Adipocyte (in vitro differentiated cells): ENCODE measurements around the gene MPND.

Source experiments
- DNase-seq: peaks from one replicate; pipeline ENCODE4 v3.0.0-alpha.2; 2015; ENCODE audit warnings: low read depth
- H3K27me3 ChIP-seq: replicated peaks from 2 replicates; pipeline ENCODE4 v1.7.0; 2013; ENCODE audit warnings: mild to moderate bottlenecking, low read length, moderate library complexity; ENCODE audit not compliant: control insufficient read depth, insufficient read depth
- H3K36me3 ChIP-seq: 2 replicates; pipeline ENCODE4 v1.7.0; 2013; ENCODE audit warnings: low read length, mild to moderate bottlenecking, moderate library complexity; ENCODE audit not compliant: control insufficient read depth, insufficient read depth, severe bottlenecking
- H3K4me1 ChIP-seq: 2 replicates; pipeline ENCODE4 v1.7.0; 2013; ENCODE audit warnings: mild to moderate bottlenecking, low read length, moderate library complexity; ENCODE audit not compliant: control insufficient read depth, insufficient read depth
- H3K4me3 ChIP-seq: 2 replicates; pipeline ENCODE4 v1.7.0; 2013; ENCODE audit warnings: mild to moderate bottlenecking, low read length, moderate library complexity
- H3K9ac ChIP-seq: 2 replicates; pipeline ENCODE4 v1.7.0; 2013; ENCODE audit warnings: mild to moderate bottlenecking, low read length, moderate library complexity
- H3K9me3 ChIP-seq: 2 replicates; pipeline ENCODE4 v1.7.0; 2013; ENCODE audit warnings: mild to moderate bottlenecking, low read length, moderate library complexity; ENCODE audit not compliant: control insufficient read depth

The MPND gene

DNA sequence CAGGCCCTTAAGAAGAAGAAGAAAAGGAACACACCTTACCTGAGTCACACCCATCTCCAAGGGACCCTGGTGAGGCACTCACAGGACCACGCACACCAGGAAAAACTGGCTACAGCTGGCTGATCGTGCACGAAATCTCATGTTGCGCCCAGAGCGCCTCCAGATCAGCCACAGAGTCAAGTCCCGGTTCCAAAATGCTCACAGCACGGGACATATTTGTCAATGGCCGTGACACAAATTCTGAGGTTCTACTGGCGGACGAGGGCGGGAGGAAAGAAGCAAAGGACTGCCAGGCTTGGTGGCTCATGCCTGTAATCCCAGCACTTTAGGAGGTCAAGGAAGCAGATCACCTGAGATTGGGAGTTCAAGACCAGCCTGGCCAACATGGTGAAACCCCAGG is 35.5 kb downstream of the MPND start:
- H3K4me3 ChIP-seq: no peak overlapping the region
- H3K27me3 ChIP-seq: no peaks in the 10 kb centered on the region
- H3K4me1 ChIP-seq: peaks cover 40% of the 10 kb centered on the region
- H3K36me3 ChIP-seq: peaks cover 6% of the 10 kb centered on the region
- H3K9ac ChIP-seq: no peak overlapping the region
- no peaks in the 10 kb centered on the region for H3K9me3 ChIP-seq
- no peak for DNase-seq

DNA sequence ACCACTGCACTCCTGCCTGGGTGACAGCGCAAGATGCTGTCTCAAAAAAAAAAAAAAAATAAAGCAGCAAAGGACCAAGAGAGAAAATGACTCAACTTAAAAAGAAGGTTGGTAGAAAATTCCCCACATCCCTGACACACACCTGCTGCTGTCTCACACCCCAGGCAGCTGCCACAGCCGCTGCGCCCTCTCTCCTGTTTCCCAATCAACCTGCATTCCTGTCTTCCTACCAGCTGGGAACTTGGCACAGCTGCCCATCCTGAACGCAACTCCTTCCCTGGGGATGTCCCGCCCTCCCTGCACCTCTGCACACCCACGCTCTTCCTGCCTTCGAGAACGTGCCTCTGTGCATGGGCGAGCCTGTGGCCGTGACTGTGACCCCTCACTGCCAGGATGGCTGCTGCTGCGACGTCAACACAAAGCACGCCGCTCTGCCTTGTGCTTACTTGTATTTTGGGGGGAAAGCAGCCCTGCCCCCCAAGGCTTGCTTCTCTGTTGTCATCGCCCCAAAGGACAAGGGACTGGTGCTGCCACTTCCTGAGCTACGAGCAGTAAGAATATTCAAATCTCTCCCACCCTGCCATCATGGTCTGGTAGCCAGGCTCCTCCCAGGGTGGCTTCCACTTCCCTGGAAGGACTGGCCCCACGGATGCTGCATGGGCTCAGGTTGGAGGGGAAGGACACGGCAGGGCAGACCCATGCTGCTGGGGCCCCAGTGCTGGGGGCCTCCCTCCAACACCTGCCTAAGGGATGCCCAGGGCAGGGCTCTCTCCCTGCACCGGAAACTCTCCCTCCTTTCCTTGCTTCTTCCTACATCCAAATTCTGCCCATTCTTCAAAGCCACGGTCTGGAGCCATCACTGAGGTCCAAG is 36.3 kb downstream of the MPND start:
- H3K9me3 ChIP-seq: no peaks in the 10 kb centered on the region
- H3K4me1 ChIP-seq: peaks cover 34% of the 10 kb centered on the region
- H3K9ac ChIP-seq: no peak overlapping the region

DNA sequence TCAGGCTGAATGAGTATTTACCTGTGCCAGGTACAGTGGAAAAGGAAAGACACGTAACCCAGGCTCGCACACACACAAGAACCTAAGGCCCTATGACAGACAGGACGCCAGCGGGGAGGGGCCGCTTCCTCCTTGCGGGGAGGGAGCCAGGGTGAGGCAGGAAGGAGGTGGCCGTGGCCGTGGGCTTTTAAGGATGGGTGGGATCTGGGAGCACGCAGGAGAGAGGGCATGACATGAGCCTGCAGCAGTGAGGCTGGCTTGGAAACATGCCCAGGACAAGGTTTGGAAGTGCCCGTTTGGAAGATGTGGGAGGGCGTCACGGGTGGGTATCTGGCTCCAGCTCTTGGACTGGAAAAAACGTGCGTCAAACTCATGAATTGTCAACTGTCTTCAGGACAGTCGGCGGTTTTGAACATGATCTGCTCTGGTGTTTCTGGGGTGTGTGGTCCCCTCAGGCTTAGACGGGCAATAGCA is 36.9 kb downstream of the MPND start:
- peaks cover 20% of the 10 kb centered on the region for H3K36me3 ChIP-seq
- H3K4me1 ChIP-seq: peaks cover 30% of the 10 kb centered on the region
- DNase-seq: no peak

More for the DNA sequence above, 36.3 kb downstream of the MPND start:
- Histone ChIP-seq H3K36me3 (peaks cover 14% of the 10 kb centered on the region), H3K4me3 (no peak overlapping the region), H3K27me3 (no peaks in the 10 kb centered on the region)
- peak; percentile 34 for DNase-seq

DNA sequence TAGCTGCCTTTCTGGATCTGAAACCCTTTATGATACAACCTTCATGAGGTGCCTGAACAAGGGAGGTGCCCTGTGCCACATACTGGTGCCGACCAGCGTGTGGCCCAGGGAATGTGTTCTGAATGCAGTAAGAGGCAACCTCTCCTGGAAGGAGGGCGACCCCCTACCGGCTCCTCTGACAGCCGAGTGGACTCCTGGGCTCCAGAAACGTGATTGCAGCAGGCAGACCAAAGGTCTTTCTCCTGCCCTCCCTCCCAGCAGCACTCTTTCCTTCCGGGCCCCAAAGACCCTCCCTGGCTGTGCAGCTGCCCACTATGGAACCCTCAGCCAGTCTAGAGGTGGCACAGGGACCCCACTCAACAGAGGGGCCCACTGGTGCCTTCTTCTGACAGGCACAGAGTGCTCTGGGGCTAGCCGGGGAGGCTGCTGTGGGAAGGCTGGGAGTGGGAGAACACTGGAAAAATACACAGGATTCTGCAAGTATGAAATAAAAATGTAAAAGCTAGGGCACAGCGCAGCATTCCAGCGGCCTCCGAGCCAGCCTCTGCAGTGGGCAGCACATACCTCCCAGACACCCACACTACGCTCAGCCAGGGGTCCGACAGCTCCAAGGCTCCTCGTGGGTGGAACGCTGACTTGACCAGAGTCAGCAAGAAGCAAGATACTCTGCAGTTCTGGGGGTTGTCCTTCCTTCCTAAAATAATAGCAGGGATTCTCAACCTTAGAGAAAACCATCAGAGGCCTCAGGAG is 42.1 kb downstream of the MPND start:
- Histone ChIP-seq H3K9ac (peak overlapping the region; percentile 42), H3K36me3 (peaks cover 38% of the 10 kb centered on the region), H3K27me3 (no peaks in the 10 kb centered on the region), H3K9me3 (no peaks in the 10 kb centered on the region), H3K4me3 (no peak overlapping the region), H3K4me1 (peaks cover 35% of the 10 kb centered on the region)
- DNase-seq: peak; percentile 34

More for the DNA sequence above, 36.9 kb downstream of the MPND start:
- Histone ChIP-seq H3K4me3 (no peak overlapping the region), H3K9ac (no peak overlapping the region), H3K9me3 (no peaks in the 10 kb centered on the region), H3K27me3 (no peaks in the 10 kb centered on the region)

DNA sequence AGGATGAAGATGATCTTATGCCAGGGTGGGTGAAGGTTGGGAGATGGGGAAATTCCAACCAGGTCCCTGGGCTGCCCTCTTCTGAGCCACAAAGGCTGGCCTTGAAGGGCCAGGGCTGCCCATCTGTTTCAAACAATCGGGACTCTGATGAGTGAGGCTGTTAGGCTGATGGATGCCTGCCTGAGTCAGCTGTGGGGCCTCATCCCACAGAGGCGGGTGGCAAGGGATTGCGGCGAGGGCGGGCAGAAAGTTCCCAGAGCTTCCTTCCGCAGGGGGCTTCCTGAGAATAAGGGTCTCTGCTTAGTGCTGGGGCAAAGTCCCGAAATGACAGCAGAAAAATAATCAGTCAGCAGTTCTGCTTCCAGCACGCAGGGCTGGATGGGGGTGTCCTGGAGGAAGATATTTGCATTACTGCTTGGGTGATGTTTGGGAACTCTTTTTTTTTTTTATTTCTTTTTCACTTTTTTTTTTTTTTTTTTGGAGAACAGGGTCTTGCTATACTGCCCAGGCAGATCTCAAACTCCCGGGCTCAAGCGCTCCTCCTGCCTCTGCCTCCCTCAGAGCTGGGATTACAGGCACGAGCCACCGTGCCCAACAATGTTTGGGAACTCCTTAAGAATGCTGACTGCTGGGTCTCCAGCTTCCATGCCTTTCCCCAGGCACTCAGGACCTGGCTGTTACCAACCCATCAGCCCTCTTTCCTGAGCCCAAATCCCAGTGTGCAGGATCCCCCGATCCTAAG is 42.9 kb downstream of the MPND start:
- DNase-seq: peak; percentile 54
- H3K4me3 ChIP-seq: no peak overlapping the region
- peak overlapping the region; percentile 42 for H3K9ac ChIP-seq
- no peaks in the 10 kb centered on the region for H3K9me3 ChIP-seq
- peaks cover 42% of the 10 kb centered on the region for H3K4me1 ChIP-seq
- H3K27me3 ChIP-seq: no peaks in the 10 kb centered on the region
- H3K36me3 ChIP-seq: peaks cover 38% of the 10 kb centered on the region

DNA sequence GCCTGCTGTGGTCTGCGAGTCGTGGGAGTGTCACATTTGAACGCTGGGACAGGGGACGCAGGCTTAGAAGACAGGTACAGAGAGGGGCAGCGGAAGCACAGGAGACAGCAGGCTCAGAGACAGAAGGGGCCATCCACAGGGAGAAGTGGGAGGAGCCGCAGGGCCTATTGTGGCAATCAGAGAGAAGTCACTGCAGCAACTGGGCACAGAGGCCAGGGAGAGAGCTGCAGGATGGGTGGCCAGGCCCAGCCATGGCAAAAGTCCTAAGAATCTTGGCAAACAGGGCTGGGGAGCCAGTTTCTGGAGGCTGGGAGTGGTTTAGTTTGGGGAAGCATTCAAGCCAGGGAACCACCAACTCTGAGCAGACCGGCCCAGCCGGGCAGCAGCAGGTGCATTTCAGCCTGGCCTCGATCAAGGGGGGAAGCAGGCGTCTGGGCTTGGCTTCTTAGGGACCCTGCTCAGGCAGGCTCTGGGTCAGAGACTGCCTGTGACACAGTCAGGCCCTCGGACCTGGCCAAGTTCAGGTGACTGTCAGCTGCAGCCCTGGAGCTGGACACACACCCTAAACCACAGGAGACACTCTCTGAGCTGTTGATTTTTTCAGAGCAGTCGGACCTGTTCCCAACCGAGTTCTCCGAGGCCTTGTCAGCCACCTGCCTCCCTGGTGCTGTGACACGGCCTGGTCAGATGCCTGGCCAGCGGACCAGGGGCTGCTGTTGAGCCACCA is 45.1 kb downstream of the MPND start:
- H3K4me1 ChIP-seq: peaks cover 61% of the 10 kb centered on the region
- no peak overlapping the region for H3K4me3 ChIP-seq
- H3K9me3 ChIP-seq: no peaks in the 10 kb centered on the region
- H3K9ac ChIP-seq: no peak overlapping the region
- H3K36me3 ChIP-seq: peaks cover 35% of the 10 kb centered on the region
- no peaks in the 10 kb centered on the region for H3K27me3 ChIP-seq
- DNase-seq: no peak

DNA sequence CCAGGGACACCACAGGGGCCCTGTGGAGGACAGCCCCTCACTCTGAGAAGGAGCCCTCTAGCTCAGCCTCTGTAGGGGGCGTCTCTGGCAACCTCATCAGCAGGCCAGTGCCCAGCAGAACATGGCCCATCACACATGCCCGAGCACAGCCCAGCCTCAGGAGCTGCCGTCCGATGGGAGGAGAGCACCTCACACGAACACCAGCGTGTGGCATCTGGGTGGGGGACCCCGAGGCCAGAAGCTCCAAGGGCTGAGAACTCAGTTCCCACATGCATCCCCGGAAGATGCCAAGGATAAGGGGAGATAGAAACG is 45.7 kb downstream of the MPND start:
- no peaks in the 10 kb centered on the region for H3K9me3 ChIP-seq
- no peak overlapping the region for H3K9ac ChIP-seq
- peaks cover 64% of the 10 kb centered on the region for H3K4me1 ChIP-seq
- H3K27me3 ChIP-seq: no peaks in the 10 kb centered on the region
- no peak overlapping the region for H3K4me3 ChIP-seq
- peaks cover 30% of the 10 kb centered on the region for H3K36me3 ChIP-seq
- DNase-seq: no peak

DNA sequence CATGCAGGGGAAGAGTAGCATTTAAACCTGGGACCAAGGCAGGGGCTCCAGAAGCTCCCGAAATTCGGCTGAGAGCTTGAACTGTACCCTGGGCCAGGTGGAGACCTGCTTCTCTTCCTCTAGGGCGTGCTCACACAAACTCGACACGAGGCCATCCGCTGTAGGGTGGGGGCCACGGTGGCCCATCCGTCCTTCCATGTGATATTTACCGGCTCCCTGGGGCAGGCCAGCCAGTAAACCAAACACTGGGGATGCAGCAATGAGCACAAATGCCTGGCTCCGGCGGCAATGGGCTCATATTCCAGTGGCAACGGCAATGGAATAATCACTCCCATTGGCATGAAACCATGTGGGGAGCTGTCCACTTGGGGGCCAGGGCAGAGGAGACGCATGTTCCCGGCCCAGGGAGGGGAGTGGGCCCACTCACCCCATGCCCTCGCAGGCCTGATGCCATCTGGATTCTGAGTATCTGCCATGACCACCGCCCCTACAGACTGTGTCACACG is 46.2 kb downstream of the MPND start:
- Histone ChIP-seq H3K27me3 (no peaks in the 10 kb centered on the region), H3K9ac (peak overlapping the region; percentile 77), H3K4me1 (peaks cover 70% of the 10 kb centered on the region), H3K4me3 (peak overlapping the region; percentile 47), H3K36me3 (peaks cover 25% of the 10 kb centered on the region), H3K9me3 (no peaks in the 10 kb centered on the region)
- no peak for DNase-seq

DNA sequence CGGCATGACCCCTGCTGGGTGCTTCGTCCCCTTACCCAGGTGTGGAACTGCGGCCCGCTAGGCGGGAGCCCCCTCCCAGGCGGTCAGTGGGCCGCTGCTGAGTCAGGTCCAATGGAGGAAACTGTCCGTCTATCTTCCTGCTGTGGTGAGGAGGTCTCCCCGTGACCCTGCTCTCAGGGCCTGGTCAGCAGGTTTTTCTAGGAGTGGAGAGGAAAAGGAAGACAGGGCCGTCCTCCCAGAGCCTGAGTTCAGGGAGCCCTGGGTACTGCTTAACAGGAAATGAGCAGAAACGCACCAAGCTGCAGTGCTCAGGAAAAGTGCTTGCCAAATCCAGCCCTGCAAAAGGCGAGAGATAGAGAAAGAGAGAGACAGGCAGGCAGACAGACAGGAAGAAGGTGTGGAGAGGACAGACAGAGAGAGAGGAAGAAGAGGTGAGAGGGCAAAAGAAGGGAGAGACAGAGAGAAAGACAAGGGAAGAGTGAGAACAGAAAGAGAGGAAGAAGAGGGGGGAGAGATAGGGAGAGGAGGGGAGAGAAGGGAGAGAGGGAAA is 46.7 kb downstream of the MPND start:
- DNase-seq: no peak
- peak overlapping the region; percentile 47 for H3K4me3 ChIP-seq
- no peaks in the 10 kb centered on the region for H3K9me3 ChIP-seq
- H3K9ac ChIP-seq: peak overlapping the region; percentile 77
- H3K27me3 ChIP-seq: no peaks in the 10 kb centered on the region
- H3K4me1 ChIP-seq: peaks cover 74% of the 10 kb centered on the region
- peaks cover 26% of the 10 kb centered on the region for H3K36me3 ChIP-seq

DNA sequence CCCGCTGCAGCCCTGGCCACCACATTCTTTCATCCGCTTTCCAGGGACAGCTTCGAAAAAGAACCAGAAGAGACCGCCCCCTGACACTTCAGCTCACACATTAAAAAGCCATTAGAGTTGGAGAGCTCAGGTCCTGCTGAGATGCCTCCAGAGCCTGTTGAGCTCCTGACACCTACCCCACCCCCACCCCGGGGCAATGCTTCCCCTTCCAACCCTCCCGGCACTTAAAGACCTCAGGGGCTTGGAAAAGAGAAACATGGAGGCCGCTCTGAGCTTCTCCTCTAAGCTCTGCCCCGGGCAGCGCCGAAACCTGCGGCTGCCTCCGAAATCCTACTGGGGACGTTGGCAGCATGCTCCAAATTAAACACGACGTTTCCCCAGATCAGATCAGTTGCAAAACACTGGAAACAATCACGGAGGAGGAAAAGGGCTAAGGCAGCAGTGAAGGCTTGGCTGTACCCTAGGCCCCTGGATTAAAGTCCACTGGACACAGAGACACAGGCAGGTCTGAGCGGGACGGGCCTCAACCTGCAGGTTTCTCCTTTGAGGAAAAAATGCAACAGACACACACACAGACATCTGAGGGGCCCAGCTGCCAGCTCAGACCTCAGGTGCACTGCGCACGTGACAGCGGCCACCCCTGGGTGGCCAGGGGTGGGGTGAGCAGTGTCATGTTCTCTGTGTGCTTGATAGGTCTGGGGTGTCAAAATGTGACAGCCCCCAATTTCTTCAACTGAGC is 47.4 kb downstream of the MPND start:
- Histone ChIP-seq H3K27me3 (no peaks in the 10 kb centered on the region), H3K4me3 (peak overlapping the region; percentile 47), H3K9me3 (no peaks in the 10 kb centered on the region), H3K4me1 (peaks cover 70% of the 10 kb centered on the region), H3K36me3 (peaks cover 26% of the 10 kb centered on the region), H3K9ac (peak overlapping the region; percentile 77)
- no peak for DNase-seq
